GM12878 (cell line): Measurements from ENCODE around the gene SPATA25. TPM values are rescaled to one million over a fixed set of nuclear protein-coding genes. Genes with fewer than 3 reads are reported as not detected.
A peak's percentile ranks its signal among the peaks of the same experiment; 100 is the strongest.

Experiments used
- BHLHE40 ChIP-seq, 2 experiments: fragments of 450-650 bp in 1 of 2; IDR thresholded peaks; 2 replicates each; pipeline ENCODE4 v1.6.1; 2011 to 2017; ENCODE audit warnings: low read depth in 2 of 2, borderline replicate concordance in 1 of 2, improper control_type of control experiment in 1 of 2, low read length in 1 of 2, mild to moderate bottlenecking in 1 of 2
- CBX5 ChIP-seq: sonication (generic); IDR thresholded peaks from 2 replicates; pipeline ENCODE4 v1.6.1; 2016; ENCODE audit warnings: low read depth, moderate library complexity, mild to moderate bottlenecking, inconsistent platforms
- CREB1 ChIP-seq: IDR thresholded peaks from 2 replicates; pipeline ENCODE4 v1.6.1; 2012; ENCODE audit warnings: low read depth, mild to moderate bottlenecking, inconsistent platforms
- CREM ChIP-seq: IDR thresholded peaks from 2 replicates; pipeline ENCODE4 v1.6.1; 2014; ENCODE audit warnings: antibody characterized with exemption, low read depth
- DPF2 ChIP-seq: fragments of 450-650 bp; IDR thresholded peaks from 2 replicates; pipeline ENCODE4 v1.6.1; 2017; ENCODE audit warnings: mild to moderate bottlenecking
- EGR1 ChIP-seq, 2 experiments: IDR thresholded peaks; 1 replicate in 1 of 2; 2 replicates in 1 of 2; pipeline ENCODE4 v1.6.1; 2011 to 2012; ENCODE audit warnings: low read depth in 2 of 2, low read length in 2 of 2, borderline replicate concordance in 1 of 2, mild to moderate bottlenecking in 1 of 2, moderate library complexity in 1 of 2
- EP300 ChIP-seq, 2 experiments: fragments of 150-350 bp in 1 of 2; IDR thresholded peaks; 2 replicates each; pipeline ENCODE4 v1.6.1; 2011 to 2012; ENCODE audit warnings: low read depth in 2 of 2, low read length in 2 of 2, borderline replicate concordance in 1 of 2, improper control_type of control experiment in 1 of 2, inconsistent platforms in 1 of 2; ENCODE audit not compliant: control insufficient read depth in 1 of 2
- FOS ChIP-seq: IDR thresholded peaks from 3 replicates; pipeline ENCODE4 v1.6.1; 2011; ENCODE audit warnings: borderline replicate concordance; ENCODE audit not compliant: insufficient read length; ENCODE audit errors: extremely low read depth
- IKZF2 ChIP-seq, 2 experiments: fragments of 450-650 bp; IDR thresholded peaks; 2 replicates each; pipeline ENCODE4 v1.6.1; 2017; ENCODE audit warnings: mild to moderate bottlenecking in 2 of 2, moderate library complexity in 2 of 2
- MXI1 ChIP-seq: fragments of 150-350 bp; IDR thresholded peaks from 2 replicates; pipeline ENCODE4 v1.6.1; 2011; ENCODE audit warnings: low read depth, mild to moderate bottlenecking, inconsistent platforms, low read length, improper control_type of control experiment
- POLR2AphosphoS5 ChIP-seq: IDR thresholded peaks from 2 replicates; pipeline ENCODE4 v1.6.1; 2011; ENCODE audit warnings: mild to moderate bottlenecking, low read length, inconsistent platforms
- POU2F2 ChIP-seq: IDR thresholded peaks from 3 replicates; pipeline ENCODE4 v1.6.1; 2011; ENCODE audit warnings: low read depth, mild to moderate bottlenecking, low read length, borderline replicate concordance
- RELA ChIP-seq: fragments of 450-650 bp; IDR thresholded peaks from 2 replicates; pipeline ENCODE4 v1.8.0; 2014; ENCODE audit warnings: borderline replicate concordance; ENCODE audit not compliant: partially characterized antibody
- SIN3A ChIP-seq: IDR thresholded peaks from 2 replicates; pipeline ENCODE4 v1.6.1; 2012; ENCODE audit warnings: low read depth, low read length, improper control_type of control experiment
- STAT3 ChIP-seq: IDR thresholded peaks from 2 replicates; pipeline ENCODE4 v1.6.1; 2011; ENCODE audit warnings: low read depth, low read length, improper control_type of control experiment
- TAF1 ChIP-seq: IDR thresholded peaks from 2 replicates; pipeline ENCODE4 v1.6.1; 2011; ENCODE audit warnings: mild to moderate bottlenecking, low read depth, low read length, borderline replicate concordance
- TARDBP ChIP-seq: IDR thresholded peaks from 2 replicates; pipeline ENCODE4 v1.6.1; 2016; ENCODE audit warnings: borderline replicate concordance
- TCF12 ChIP-seq: IDR thresholded peaks from 2 replicates; pipeline ENCODE4 v1.6.1; 2011; ENCODE audit warnings: low read depth, mild to moderate bottlenecking, low read length
- polyA plus RNA-seq, 11 experiments: library from polyadenylated mRNA; depleted of rRNA in 4 of 11; unstranded in 6 of 11; stranded (reverse) in 5 of 11; fragments of >200 nt; fragmentation: Nextera tagmentation in 4 of 11; fragmentation: Illumina TruSeq in 1 of 11; extraction: Ambion mirVana in 4 of 11; extraction: Trizol in 1 of 11; gene quantifications; 1 replicate in 1 of 11; 2 replicates in 10 of 11; pipeline versions ENCODE4 v1.2.1 to v1.2.3, GENCODE V29; 2011 to 2016; ENCODE audit warnings: inconsistent platforms in 2 of 11, missing spikeins in 2 of 11, low read depth in 1 of 11
- total RNA-seq, 4 experiments: library from RNA; depleted of rRNA in 3 of 4; stranded (reverse); fragments of >200 nt in 3 of 4; fragmentation: Illumina TruSeq in 1 of 4; extraction: Trizol in 1 of 4; gene quantifications; 2 replicates each; pipeline versions ENCODE4 v1.2.1 to v1.2.3, GENCODE V29; 2013 to 2021
- TF ChIP-seq, protein P1 (sequence below): IDR thresholded peaks from 2 replicates; pipeline ENCODE4 v1.6.1; 2011; ENCODE audit warnings: mild to moderate bottlenecking, low read depth, low read length, moderate library complexity; ENCODE audit not compliant: insufficient replicate concordance
- TF ChIP-seq, protein P2 (sequence below): fragments of 450-650 bp; IDR thresholded peaks from 2 replicates; pipeline ENCODE4 v1.6.1; 2017; ENCODE audit warnings: low read depth, mild to moderate bottlenecking, moderate library complexity
- TF ChIP-seq, protein P3 (sequence below): fragments of 450-650 bp; IDR thresholded peaks from 2 replicates; pipeline ENCODE4 v1.6.1; 2016; ENCODE audit warnings: mild to moderate bottlenecking, moderate library complexity, borderline replicate concordance

The SPATA25 gene
- total and polyA plus RNA-seq, 10 of the 15 experiments (the other 5 are each of a cell fraction or from before 2014, with no cell fraction given) = 0.28 to 2.9 (median 1.3) TPM; not detected in 3

DNA sequence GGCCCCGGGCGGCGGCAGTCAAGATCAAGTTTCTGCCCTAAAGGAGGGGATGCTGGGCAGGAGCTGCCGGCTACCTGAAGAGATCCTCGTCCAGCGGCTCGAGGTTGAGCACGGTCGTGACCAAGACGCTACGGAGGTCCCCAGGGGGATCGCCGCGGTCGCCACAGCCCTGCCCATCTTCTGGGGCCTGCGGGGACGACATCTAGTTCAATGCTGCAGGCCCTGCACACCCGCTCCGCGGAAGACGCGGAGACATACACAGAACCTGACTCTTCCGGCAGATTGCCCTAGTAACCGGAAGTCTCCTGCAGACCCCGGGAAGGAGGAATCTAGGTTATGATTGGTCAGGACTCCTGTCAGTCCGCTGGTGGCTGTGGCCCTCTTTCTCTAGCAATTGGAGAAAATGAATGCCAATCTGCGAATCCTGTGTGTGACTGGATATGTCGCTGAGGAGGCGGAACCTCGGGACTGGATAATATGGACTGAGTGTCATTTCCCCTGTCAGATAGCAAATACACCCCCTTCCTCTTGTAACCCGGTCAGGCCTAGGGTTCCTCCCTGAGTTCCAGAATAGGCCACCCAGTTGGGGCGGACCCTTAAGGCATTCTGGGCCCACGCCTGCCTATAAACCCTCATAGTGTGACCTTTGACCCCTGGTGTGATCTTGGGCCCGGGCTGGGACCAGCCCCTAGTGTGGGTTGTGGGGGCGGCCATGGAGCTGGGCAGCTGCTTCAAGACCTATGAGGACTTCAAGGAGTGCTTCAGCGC is 30.1 kb downstream of the SPATA25 start, which contains the start of the genes ACOT8 and ZSWIM3 (continued):
- TF ChIP-seq, protein P1, sequence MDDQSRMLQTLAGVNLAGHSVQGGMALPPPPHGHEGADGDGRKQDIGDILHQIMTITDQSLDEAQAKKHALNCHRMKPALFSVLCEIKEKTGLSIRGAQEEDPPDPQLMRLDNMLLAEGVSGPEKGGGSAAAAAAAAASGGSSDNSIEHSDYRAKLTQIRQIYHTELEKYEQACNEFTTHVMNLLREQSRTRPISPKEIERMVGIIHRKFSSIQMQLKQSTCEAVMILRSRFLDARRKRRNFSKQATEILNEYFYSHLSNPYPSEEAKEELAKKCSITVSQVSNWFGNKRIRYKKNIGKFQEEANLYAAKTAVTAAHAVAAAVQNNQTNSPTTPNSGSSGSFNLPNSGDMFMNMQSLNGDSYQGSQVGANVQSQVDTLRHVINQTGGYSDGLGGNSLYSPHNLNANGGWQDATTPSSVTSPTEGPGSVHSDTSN = peak; percentile 100
- TF ChIP-seq TARDBP (no peak), RELA (peak; percentile 26), EP300 (IDR thresholded peaks at IDR 0.05; ENCODE audit: borderline replicate concordance in 1 of 2, control insufficient read depth in 1 of 2, low read depth in 2 of 2, low read length in 2 of 2) (no peak; a peak in 1 of 4 replicates), EGR1 (IDR thresholded peaks at IDR 0.05; ENCODE audit: borderline replicate concordance in 1 of 2, low read depth in 2 of 2, low read length in 2 of 2) (0 out of 3 replicates have a peak, but pooled peaks of 1 of the 2 experiments have one; percentile 6), IKZF2 (IDR thresholded peaks at IDR 0.05) (peak in 1 of 2 experiments; percentile 70; a peak in 2 of 4 replicates), STAT3 (no peak), TCF12 (peak; percentile 62; the same call in 1 of the 2 replicates), FOS (peak; percentile 97), SIN3A (peak; percentile 86), TAF1 (peak; percentile 97), POU2F2 (peak; percentile 70), CREB1 (peak; percentile 83), POLR2AphosphoS5 (peak; percentile 96), BHLHE40 (IDR thresholded peaks at IDR 0.05; ENCODE audit: borderline replicate concordance in 1 of 2, low read depth in 2 of 2, low read length in 1 of 2) (peak; percentile 48 to 72; a peak in 3 of 4 replicates), CBX5 (no peak), DPF2 (peak; percentile 100), MXI1 (peak; percentile 68; the same call in 1 of the 2 replicates), CREM (peak; percentile 45; the same call in 1 of the 2 replicates)
- TF ChIP-seq, protein P2, sequence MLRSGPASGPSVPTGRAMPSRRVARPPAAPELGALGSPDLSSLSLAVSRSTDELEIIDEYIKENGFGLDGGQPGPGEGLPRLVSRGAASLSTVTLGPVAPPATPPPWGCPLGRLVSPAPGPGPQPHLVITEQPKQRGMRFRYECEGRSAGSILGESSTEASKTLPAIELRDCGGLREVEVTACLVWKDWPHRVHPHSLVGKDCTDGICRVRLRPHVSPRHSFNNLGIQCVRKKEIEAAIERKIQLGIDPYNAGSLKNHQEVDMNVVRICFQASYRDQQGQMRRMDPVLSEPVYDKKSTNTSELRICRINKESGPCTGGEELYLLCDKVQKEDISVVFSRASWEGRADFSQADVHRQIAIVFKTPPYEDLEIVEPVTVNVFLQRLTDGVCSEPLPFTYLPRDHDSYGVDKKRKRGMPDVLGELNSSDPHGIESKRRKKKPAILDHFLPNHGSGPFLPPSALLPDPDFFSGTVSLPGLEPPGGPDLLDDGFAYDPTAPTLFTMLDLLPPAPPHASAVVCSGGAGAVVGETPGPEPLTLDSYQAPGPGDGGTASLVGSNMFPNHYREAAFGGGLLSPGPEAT = peak; percentile 47; the same call in 1 of the 2 replicates
- TF ChIP-seq, protein P3, sequence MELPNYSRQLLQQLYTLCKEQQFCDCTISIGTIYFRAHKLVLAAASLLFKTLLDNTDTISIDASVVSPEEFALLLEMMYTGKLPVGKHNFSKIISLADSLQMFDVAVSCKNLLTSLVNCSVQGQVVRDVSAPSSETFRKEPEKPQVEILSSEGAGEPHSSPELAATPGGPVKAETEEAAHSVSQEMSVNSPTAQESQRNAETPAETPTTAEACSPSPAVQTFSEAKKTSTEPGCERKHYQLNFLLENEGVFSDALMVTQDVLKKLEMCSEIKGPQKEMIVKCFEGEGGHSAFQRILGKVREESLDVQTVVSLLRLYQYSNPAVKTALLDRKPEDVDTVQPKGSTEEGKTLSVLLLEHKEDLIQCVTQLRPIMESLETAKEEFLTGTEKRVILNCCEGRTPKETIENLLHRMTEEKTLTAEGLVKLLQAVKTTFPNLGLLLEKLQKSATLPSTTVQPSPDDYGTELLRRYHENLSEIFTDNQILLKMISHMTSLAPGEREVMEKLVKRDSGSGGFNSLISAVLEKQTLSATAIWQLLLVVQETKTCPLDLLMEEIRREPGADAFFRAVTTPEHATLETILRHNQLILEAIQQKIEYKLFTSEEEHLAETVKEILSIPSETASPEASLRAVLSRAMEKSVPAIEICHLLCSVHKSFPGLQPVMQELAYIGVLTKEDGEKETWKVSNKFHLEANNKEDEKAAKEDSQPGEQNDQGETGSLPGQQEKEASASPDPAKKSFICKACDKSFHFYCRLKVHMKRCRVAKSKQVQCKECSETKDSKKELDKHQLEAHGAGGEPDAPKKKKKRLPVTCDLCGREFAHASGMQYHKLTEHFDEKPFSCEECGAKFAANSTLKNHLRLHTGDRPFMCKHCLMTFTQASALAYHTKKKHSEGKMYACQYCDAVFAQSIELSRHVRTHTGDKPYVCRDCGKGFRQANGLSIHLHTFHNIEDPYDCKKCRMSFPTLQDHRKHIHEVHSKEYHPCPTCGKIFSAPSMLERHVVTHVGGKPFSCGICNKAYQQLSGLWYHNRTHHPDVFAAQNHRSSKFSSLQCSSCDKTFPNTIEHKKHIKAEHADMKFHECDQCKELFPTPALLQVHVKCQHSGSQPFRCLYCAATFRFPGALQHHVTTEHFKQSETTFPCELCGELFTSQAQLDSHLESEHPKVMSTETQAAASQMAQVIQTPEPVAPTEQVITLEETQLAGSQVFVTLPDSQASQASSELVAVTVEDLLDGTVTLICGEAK = peak; percentile 98
